ENCODE data around the gene EXOC4.

The EXOC4 gene

GRCh38 chr7:133371616-133372015 lies 118.7 kb downstream of the EXOC4 start (continued):
- TF ChIP-seq ZSCAN4 (tag by site-specific recombination; IDR thresholded peaks at IDR 0.05) (no peak), ZBTB17 (tag by site-specific recombination; IDR thresholded peaks at IDR 0.05) (no peak), TSHZ1 (tag by site-specific recombination; IDR thresholded peaks at IDR 0.05; ENCODE audit: borderline replicate concordance) (no peak), ELK4 (IDR thresholded peaks at IDR 0.05; ENCODE audit: borderline replicate concordance, low read depth, low read length) (no peak)

- Histone ChIP-seq H3K4me1 (ENCODE audit: control insufficient read depth, insufficient read depth, low read length) (no peaks in the 10 kb centered on the region), H3K27ac (ENCODE audit: extremely low read depth, low read depth, low read length) (no peak overlapping the region), H3K9me3 (ENCODE audit: control insufficient read depth, insufficient read depth, low read depth, low read length) (no peaks in the 10 kb centered on the region), H3K36me3 (ENCODE audit: control insufficient read depth in 2 of 2, insufficient read depth in 1 of 2, low read length in 2 of 2) (no peaks in the 10 kb centered on the region; a peak in 1 of 3 replicates), H3K4me3 (ENCODE audit: low read depth, low read length) (no peak overlapping the region)
- TF ChIP-seq ZNF518A (tag by site-specific recombination; conservative IDR thresholded peaks at IDR 0.05; ENCODE audit: low read depth) (no peak), SALL2 (tag by site-specific recombination; IDR thresholded peaks at IDR 0.05; ENCODE audit: borderline replicate concordance) (no peak), ZNF48 (tag by site-specific recombination; IDR thresholded peaks at IDR 0.05) (no peak), ZNF510 (tag by site-specific recombination; IDR thresholded peaks at IDR 0.05; ENCODE audit: insufficient replicate concordance) (no peak), ZNF777 (tag by site-specific recombination; IDR thresholded peaks at IDR 0.05; ENCODE audit: borderline replicate concordance) (no peak), PBX3 (CRISPR knock-in tag; IDR thresholded peaks at IDR 0.05) (no peak), ZNF223 (tag by site-specific recombination; IDR thresholded peaks at IDR 0.05) (no peak), ZNF214 (tag by site-specific recombination; IDR thresholded peaks at IDR 0.05; ENCODE audit: borderline replicate concordance) (no peak), ZNF404 (tag by site-specific recombination; IDR thresholded peaks at IDR 0.05) (no peak), ZNF76 (tag by site-specific recombination; IDR thresholded peaks at IDR 0.05; ENCODE audit: borderline replicate concordance, low read depth) (no peak), ZNF473 (tag by site-specific recombination; IDR thresholded peaks at IDR 0.05) (no peak), ZXDB (tag by site-specific recombination; IDR thresholded peaks at IDR 0.05) (no peak), REPIN1 (tag by site-specific recombination; IDR thresholded peaks at IDR 0.05; ENCODE audit: low read depth) (no peak), ZNF549 (tag by site-specific recombination; IDR thresholded peaks at IDR 0.05) (no peak)
- ChIA-PET POLR2A (no interaction called here), CTCF (no interaction called here)
Measured at GRCh38 chr7:133372337-133372736, 119.5 kb downstream of the EXOC4 start.
